K562 (cell line): ENCODE data around the gene SFRP2. TPM values are rescaled to one million over a fixed set of nuclear protein-coding genes. Genes with fewer than 3 reads are reported as not detected.

Source experiments
- ARID1B ChIP-seq: fragments of 450-650 bp; IDR thresholded peaks from 2 replicates; pipeline ENCODE4 v1.6.1; 2016; ENCODE audit warnings: antibody characterized with exemption, mild to moderate bottlenecking, inconsistent platforms
- ATF1 ChIP-seq, 2 experiments: fragments of 450-650 bp in 1 of 2; IDR thresholded peaks; 2 replicates each; pipeline ENCODE4 v1.6.1; 2016; ENCODE audit warnings: missing compliant biosample characterization in 1 of 2, missing genetic modification characterization in 1 of 2
- BCOR ChIP-seq: fragments of 450-650 bp; IDR thresholded peaks from 2 replicates; pipeline ENCODE4 v1.6.1; 2016
- C11orf30 ChIP-seq: fragments of 450-650 bp; IDR thresholded peaks from 2 replicates; pipeline ENCODE4 v1.6.1; 2016; ENCODE audit warnings: low read depth, mild to moderate bottlenecking
- CBFA2T3 ChIP-seq: fragments of 450-650 bp; IDR thresholded peaks from 2 replicates; pipeline ENCODE4 v1.6.1; 2017
- CCNT2 ChIP-seq: IDR thresholded peaks from 2 replicates; pipeline ENCODE4 v1.6.1; 2011; ENCODE audit warnings: borderline replicate concordance, low read depth, mild to moderate bottlenecking, moderate library complexity, mixed read lengths, low read length; ENCODE audit not compliant: insufficient read length; ENCODE audit errors: extremely low read depth
- ESRRA ChIP-seq: fragments of 450-650 bp; IDR thresholded peaks from 2 replicates; pipeline ENCODE4 v1.6.1; 2014; ENCODE audit warnings: low read depth, mild to moderate bottlenecking, moderate library complexity, borderline replicate concordance
- FOSL1 ChIP-seq: fragments of 200-800 bp; sonication (Bioruptor generic); conservative IDR thresholded peaks from 2 replicates; pipeline ENCODE4 v1.6.1; 2016; ENCODE audit warnings: missing genetic modification characterization, missing compliant biosample characterization
- FOXJ3 ChIP-seq: sonication (generic); formaldehyde crosslinking; IDR thresholded peaks from 2 replicates; pipeline ENCODE4 v1.4.0; 2020; ENCODE audit warnings: mild to moderate bottlenecking, missing genetic modification reagents
- FOXM1 ChIP-seq, 2 experiments: fragments of 450-650 bp in 1 of 2; sonication (generic) in 1 of 2; formaldehyde crosslinking in 1 of 2; IDR thresholded peaks; 2 replicates each; pipeline versions ENCODE4 v1.6.1 to v1.9.0; 2017 to 2022; ENCODE audit warnings: low read depth in 2 of 2, mild to moderate bottlenecking in 2 of 2, missing genetic modification reagents in 1 of 2, moderate library complexity in 1 of 2
- HDAC2 ChIP-seq: fragments of 450-650 bp; IDR thresholded peaks from 2 replicates; pipeline ENCODE4 v1.6.1; 2016; ENCODE audit warnings: mild to moderate bottlenecking
- HES1 ChIP-seq: fragments of 450-650 bp; IDR thresholded peaks from 2 replicates; pipeline ENCODE4 v1.6.1; 2016; ENCODE audit warnings: low read depth, mild to moderate bottlenecking, moderate library complexity
- HOXB6 ChIP-seq: fragments of 250-450 bp; sonication (Bioruptor Pico); IDR thresholded peaks from 2 replicates; pipeline ENCODE4 v1.5.1; 2022; ENCODE audit warnings: mild to moderate bottlenecking, borderline replicate concordance
- KLF16 ChIP-seq: IDR thresholded peaks from 2 replicates; pipeline ENCODE4 v1.6.1; 2016; ENCODE audit warnings: antibody characterized with exemption
- LARP7 ChIP-seq: fragments of 450-650 bp; IDR thresholded peaks from 2 replicates; pipeline ENCODE4 v1.6.1; 2016
- MAFF ChIP-seq: IDR thresholded peaks from 2 replicates; pipeline ENCODE4 v1.6.1; 2012; ENCODE audit warnings: low read length, improper control_type of control experiment
- MEIS2 ChIP-seq: fragments of 450-650 bp; IDR thresholded peaks from 2 replicates; pipeline ENCODE4 v1.6.1; 2014; ENCODE audit warnings: mild to moderate bottlenecking; ENCODE audit not compliant: partially characterized antibody
- NBN ChIP-seq: fragments of 450-650 bp; IDR thresholded peaks from 2 replicates; pipeline ENCODE4 v1.6.1; 2016; ENCODE audit warnings: low read depth, mild to moderate bottlenecking
- PYGO2 ChIP-seq: fragments of 450-650 bp; IDR thresholded peaks from 2 replicates; pipeline ENCODE4 v1.6.1; 2016; ENCODE audit warnings: mild to moderate bottlenecking, missing genetic modification characterization, moderate library complexity, missing compliant biosample characterization
- RHOXF2B ChIP-seq: fragments of 250-450 bp; sonication (Bioruptor Pico); conservative IDR thresholded peaks from 2 replicates; pipeline ENCODE4 v1.5.1; 2021
- SOX6 ChIP-seq: fragments of 450-650 bp; IDR thresholded peaks from 2 replicates; pipeline ENCODE4 v1.6.1; 2014; ENCODE audit warnings: mild to moderate bottlenecking
- SP2 ChIP-seq: IDR thresholded peaks from 2 replicates; pipeline ENCODE4 v1.6.1; 2011; ENCODE audit warnings: mild to moderate bottlenecking, low read depth, low read length, moderate library complexity; ENCODE audit not compliant: poor library complexity, severe bottlenecking; ENCODE audit errors: extremely low read depth
- TCF3 ChIP-seq: sonication (generic); formaldehyde crosslinking; IDR thresholded peaks from 2 replicates; pipeline ENCODE4 v1.4.0; 2020; ENCODE audit warnings: mild to moderate bottlenecking, missing genetic modification reagents
- TRIM24 ChIP-seq, 2 experiments: fragments of 450-650 bp; IDR thresholded peaks; 2 replicates each; pipeline ENCODE4 v1.6.1; 2016
- ZBTB49 ChIP-seq: sonication (generic); formaldehyde crosslinking; IDR thresholded peaks from 2 replicates; pipeline ENCODE4 v1.8.0; 2022; ENCODE audit warnings: missing genetic modification reagents, mild to moderate bottlenecking, borderline replicate concordance
- ZNF134 ChIP-seq: fragments of 250-450 bp; sonication (Bioruptor Pico); conservative IDR thresholded peaks from 2 replicates; pipeline ENCODE4 v1.4.0; 2020
- ZNF232 ChIP-seq: sonication (generic); formaldehyde crosslinking; IDR thresholded peaks from 2 replicates; pipeline ENCODE4 v1.8.0; 2022; ENCODE audit warnings: mild to moderate bottlenecking, missing genetic modification reagents
- ZNF583 ChIP-seq: fragments of 250-450 bp; sonication (Bioruptor Pico); IDR thresholded peaks from 2 replicates; pipeline ENCODE4 v1.4.0; 2020
- ZNF696 ChIP-seq: fragments of 250-450 bp; sonication (Bioruptor Pico); conservative IDR thresholded peaks from 2 replicates; pipeline ENCODE4 v1.4.0; 2020; ENCODE audit warnings: mild to moderate bottlenecking, moderate library complexity
- ZNF76 ChIP-seq: fragments of 250-450 bp; sonication (Bioruptor Pico); IDR thresholded peaks from 2 replicates; pipeline ENCODE4 v1.4.0; 2020; ENCODE audit warnings: mild to moderate bottlenecking, moderate library complexity, borderline replicate concordance
- ZSCAN29 ChIP-seq: fragments of 450-650 bp; IDR thresholded peaks from 2 replicates; pipeline ENCODE4 v1.6.1; 2017
- polyA plus RNA-seq, 8 experiments: library from polyadenylated mRNA; depleted of rRNA in 4 of 8; stranded (reverse) in 5 of 8; unstranded in 3 of 8; fragments of >200 nt; fragmentation: Nextera tagmentation in 2 of 8; fragmentation: Illumina TruSeq in 1 of 8; extraction: Ambion mirVana in 2 of 8; extraction: Trizol in 1 of 8; gene quantifications; 2 replicates each; pipeline versions ENCODE4 v1.2.1 to v1.2.3, GENCODE V29; 2011 to 2014; ENCODE audit warnings: inconsistent platforms in 1 of 8, missing spikeins in 1 of 8
- total RNA-seq, 7 experiments: library from RNA; depleted of rRNA in 6 of 7; stranded (reverse); fragments of >200 nt in 6 of 7; fragmentation: Illumina TruSeq in 2 of 7; extraction: Trizol in 2 of 7; gene quantifications; 2 replicates each; pipeline versions ENCODE4 v1.2.1 to v1.2.3, GENCODE V29; 2011 to 2021; ENCODE audit warnings: low replicate concordance in 1 of 7

SFRP2 gene
- total and polyA plus RNA-seq, 9 of the 15 experiments (the other 6 are each of a cell fraction or from before 2014, with no cell fraction given) = 0.29 TPM; not detected in 8

GRCh38 chr4:153799694-153800074 lies 10.8 kb upstream of the SFRP2 start (continued):
- TF ChIP-seq ESRRA (peak; percentile 19; the same call in 1 of the 2 replicates), BCOR (no peak), ARID1B (peak; percentile 77), NBN (no peak), FOSL1 (tag) (peak; percentile 44; the same call in 1 of the 2 replicates), MAFF (peak; percentile 21; the same call in 1 of the 2 replicates), FOXJ3 (CRISPR knock-in tag) (no peak), FOXM1 (IDR thresholded peaks at IDR 0.05; ENCODE audit: low read depth) (peak; percentile 35; the same call in 1 of the 2 replicates), FOXM1 (CRISPR knock-in tag; IDR thresholded peaks at IDR 0.05; ENCODE audit: low read depth) (no peak), ZNF232 (CRISPR knock-in tag) (no peak), ZNF76 (no peak), RHOXF2B (CRISPR knock-in tag) (no peak), CBFA2T3 (peak; percentile 84), TRIM24 (IDR thresholded peaks at IDR 0.05) (peak; percentile 16 to 45; a peak in 1 of 4 replicates), PYGO2 (tag) (no peak), TCF3 (CRISPR knock-in tag) (peak; percentile 20; the same call in 1 of the 2 replicates), ZNF583 (CRISPR knock-in tag) (no peak), ZSCAN29 (no peak), HOXB6 (CRISPR knock-in tag) (no peak), ZBTB49 (CRISPR knock-in tag) (no peak), ZNF696 (no peak), ATF1 (CRISPR knock-in tag; IDR thresholded peaks at IDR 0.05) (no peak), ATF1 (tag; IDR thresholded peaks at IDR 0.05) (no peak), LARP7 (no peak), C11orf30 (peak; percentile 63; the same call in 1 of the 2 replicates), HDAC2 (0 out of 2 replicates have a peak, but pooled peaks have one; percentile 27), SOX6 (peak; percentile 68; the same call in 1 of the 2 replicates), HES1 (0 out of 2 replicates have a peak, but pooled peaks have one; percentile 20), ZNF134 (CRISPR knock-in tag) (no peak), KLF16 (peak; percentile 65), CCNT2 (peak; percentile 65), MEIS2 (peak; percentile 26), SP2 (no peak)
